RCC 7860 (cell line): Measurements from ENCODE around the gene TMEM44.
"Not testable (repeated sequence)": the region's sequence is repeated elsewhere in the genome, so short reads cannot be mapped to it uniquely, and the experiment has no call there.

Experiments used
- DNase-seq: peaks from one replicate; pipeline ENCODE4 v3.0.0-alpha.2; 2015; ENCODE audit warnings: low spot score
- FAIRE-seq: peaks from 2 replicates; lab custom pipeline; 2012; peaks lifted over from hg19 to GRCh38; lab: Jason Lieb, UNC

TMEM44 gene

DNA sequence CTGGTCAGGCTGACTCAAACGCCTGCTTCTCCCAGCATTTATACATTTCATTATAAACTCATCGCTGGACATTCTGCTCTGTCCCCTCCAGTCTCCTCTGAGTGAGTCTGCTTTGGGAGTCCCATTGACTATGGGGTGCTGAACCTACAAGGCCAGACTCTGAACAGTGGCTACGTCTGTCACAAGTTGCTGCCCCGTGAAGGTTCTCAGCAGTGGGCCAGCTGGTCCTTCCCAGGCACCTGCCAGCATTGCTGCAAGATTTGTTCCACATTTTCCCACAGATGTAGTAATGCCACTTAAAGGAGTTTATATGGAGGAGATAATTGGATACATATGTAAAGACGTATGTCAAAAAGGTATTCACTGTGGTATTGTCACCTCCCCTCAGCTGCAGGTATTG lies 73.7 kb downstream of the TMEM44 start:
- DNase-seq = no peak
- FAIRE-seq = no peak

DNA sequence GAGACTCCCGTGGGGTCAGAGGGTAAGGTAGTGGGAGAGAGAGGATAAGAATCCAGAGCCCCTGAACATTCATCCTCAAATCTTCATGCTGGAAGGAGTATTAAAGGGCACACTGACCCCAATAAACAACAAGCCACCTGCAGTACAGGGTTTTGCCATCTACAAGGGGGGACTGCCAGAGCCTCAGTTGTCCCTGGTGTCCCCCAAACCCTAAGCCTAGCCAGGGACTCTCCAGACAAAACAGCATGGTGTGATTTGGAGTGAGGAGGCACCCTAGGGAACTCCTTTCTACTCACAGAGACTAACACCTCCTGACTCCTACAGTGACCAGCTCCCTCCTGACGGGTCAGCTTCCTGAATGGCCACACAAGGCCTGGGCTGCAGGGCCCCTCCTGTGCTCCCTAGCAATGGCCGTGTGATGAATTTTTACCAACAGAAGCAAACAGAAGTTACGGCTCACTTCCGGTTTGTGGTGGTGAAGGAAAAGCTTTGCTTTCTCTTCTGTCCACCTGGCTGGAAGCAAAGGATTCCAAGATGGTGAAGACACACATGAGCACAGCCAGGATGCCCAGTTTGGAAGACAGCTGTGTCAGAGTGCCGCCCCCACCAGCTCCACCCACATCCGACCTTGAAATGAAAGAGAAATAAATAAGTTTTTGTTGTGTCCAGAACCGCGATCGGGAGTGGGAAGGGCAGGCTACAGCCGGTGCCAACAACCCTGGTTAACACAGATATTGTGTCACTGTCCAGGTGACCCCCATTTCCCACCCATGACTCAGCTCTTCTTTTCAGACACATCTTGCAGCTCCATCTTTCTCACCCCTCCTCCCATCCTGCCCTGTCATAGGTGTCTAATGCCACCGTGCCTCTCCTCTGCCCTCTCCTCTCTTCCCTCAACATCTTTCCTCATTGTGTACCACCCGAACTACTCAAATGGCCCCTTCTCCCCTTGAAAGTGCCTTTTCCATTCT lies 76.8 kb downstream of the TMEM44 start:
- DNase-seq (peak; percentile 54), FAIRE-seq (no peak)

DNA sequence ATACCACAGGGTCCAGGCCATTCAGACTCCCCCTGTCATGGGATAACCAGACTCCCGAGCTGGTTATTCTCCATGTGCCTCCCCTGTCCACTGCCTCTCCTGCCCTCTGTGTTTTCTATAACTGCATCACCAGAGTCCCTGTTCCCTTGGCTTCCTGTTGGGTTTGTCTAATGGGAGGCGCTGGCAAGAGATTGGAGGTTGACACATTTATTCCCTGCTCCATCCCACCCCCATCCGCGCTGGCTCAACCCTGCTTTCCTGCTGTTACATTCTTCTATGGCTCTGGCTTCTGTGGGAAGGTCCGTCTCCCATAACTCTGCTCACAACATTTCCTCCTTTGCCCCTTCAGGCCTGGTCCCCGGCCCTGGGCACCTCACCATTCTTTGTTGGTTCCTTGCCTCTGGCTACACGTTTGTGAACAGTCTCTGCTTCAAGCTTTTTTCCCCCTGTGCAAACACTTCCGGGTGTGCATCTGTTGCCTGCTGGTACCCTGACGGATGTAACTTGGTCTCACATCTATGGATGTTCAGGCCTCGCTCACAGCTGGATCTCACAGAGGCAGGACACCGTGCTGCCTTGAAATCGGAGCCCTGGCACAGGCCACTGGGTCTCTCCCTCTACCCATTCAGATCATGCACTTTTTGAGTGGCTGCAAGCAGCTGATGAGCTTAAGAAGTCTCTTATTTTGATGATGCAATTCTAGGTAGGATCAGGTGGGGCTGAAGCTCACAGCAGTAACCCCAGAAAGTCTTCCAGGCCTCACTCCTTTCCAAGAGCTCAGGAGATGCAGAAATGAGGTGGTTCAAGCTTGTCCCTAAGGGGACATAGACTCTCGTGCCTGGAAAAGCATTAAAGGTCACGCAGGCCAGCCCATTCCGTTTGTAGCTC lies 77.8 kb downstream of the TMEM44 start:
- no peak for FAIRE-seq
- no peak for DNase-seq

DNA sequence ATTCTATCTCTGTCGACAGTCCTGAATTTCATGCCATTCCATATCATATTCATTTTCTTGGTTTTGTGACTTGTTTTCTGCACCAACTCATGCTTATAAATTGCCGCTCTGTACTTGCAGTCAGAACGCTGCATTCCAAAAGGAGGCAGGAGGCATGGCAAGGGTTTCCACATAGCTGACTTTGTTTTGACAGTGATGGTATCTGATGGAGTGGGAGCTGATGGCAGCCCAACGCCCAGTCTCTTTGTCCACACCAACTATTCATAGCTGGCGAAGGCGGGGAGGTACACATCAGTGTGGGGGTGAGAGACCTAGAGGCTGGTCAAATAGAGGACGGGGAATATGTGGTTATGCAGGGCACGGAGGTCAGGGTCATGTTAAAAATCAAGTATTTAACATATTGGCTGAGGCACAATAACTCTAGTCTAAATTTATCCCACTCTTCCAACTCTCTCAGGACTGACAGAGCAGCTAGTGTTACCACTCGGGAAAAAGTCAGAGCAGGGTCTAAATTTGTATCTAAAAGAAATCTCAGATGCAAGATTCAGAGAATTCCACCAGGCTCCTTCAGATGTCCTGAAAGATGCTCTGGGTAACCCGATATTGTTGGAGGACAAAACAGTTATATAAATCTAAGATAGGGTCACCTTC lies 78.6 kb downstream of the TMEM44 start:
- FAIRE-seq (no peak), DNase-seq (no peak)

DNA sequence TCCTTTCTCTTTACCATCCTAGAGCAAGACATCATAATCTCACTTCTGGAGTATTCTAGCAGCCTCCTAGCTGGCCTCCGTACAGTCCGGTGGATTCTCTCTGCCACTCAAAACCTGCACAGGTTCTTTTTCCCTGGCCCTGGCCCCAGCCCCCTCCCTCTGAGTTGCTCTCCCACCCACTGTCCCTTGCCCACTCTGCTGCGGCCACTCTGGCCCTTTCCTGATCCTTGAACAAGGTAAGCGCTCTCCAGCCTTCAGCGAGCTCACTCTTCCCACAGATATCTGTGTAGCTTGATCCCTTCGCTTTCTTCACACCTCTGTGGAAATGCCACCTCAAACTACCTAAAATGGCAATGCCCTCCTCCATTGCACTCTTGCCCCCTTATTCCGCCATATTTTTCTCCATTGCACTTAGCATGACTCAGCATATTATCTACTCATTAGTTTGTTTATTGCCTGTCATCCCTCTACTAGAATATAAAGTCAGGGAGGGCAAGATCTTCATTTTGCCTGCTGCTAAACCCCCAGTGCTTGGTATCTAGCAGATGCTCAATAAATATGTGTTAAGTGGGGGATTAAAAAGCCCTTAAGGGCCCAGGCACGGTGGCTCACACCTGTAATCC lies 80.8 kb downstream of the TMEM44 start:
- FAIRE-seq (no peak), DNase-seq (no peak)

DNA sequence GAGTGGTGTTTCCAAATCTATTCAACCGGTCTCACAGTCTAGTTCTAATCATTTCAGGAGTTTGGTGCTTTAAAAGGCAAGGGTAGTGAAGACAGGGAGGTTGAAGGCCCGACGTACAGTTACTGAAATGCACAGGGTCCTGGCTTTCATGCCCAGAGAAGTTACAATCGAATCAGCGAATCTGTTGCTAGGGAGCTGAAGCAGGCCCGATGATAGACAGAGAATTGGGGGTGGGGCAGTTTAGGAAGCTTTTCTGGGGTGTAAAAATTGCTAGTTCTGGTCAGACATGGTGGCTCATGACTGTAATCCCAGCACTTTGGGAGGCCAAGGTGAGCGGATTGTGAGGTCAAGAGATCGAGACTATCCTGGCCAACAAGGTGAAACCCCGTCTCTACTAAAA lies 83.4 kb downstream of the TMEM44 start:
- FAIRE-seq = no peak

DNA sequence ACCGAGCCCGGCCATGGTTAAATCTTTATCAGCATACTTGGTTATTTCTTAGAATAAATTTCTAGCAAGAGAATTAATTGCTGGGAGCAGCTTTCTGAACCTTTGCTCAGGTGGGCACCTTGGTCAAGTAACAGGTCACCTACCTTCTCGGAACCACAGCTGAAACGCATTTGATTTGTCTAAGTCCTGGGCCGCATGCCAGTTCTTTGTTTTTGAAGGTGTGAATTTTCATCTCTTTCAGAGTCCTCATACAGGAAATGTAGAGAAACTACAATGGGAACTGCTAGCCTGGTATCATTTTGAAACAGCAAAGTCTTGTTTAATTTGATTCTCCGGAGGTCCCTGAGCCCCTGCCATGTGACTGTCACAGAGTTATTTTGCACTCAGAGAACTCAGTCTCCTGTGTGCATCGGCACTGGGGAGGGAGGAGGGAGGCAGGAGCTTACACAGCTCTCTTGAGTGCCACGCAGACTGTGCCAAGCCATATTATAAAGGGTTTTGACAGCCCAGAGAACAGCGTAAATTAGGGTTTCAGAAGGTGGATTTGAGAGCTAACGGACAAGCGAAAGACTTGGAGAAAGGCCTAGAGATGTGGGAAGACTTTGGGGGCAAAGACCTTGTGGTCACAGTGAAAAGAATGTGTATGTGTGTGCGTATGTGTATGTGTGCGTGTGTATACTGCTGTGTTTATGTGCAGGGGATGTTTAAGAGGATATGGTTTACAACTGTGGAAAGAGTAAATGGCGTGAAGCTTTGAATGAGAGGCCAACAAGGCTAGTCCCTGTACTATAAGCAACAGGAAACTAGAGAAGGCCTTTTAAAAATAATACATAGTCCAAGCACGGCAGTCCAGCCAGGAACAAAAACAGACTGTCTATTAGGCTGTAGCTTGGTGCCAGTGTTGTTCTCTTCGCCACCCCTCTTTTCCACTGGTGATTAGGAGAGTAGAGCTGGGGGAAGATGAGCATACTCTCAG lies 84.6 kb downstream of the TMEM44 start:
- FAIRE-seq = no peak

More for the DNA sequence above, 83.4 kb downstream of the TMEM44 start:
- no peak for DNase-seq

DNA sequence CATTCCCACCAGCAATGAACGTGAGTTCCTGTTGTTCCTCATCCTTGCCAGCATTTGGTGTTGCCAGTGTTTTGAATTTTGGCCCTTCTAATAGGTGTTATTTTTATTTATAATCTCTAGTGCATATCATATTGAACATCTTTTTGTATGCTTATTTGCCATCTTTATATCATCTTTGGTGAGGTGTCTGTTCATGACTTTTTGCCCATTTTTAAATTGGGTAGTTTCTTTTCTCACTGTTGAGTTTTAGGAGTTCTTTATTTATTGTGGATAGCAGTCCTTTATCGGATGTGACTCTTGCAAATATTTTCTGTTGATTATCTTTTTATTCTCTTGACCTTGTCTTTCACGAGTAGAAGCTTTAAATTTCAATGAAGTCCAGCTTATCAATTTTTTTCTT lies 86.2 kb downstream of the TMEM44 start:
- no peak for FAIRE-seq
- no peak for DNase-seq

More for the DNA sequence above, 84.6 kb downstream of the TMEM44 start:
- no peak for DNase-seq

DNA sequence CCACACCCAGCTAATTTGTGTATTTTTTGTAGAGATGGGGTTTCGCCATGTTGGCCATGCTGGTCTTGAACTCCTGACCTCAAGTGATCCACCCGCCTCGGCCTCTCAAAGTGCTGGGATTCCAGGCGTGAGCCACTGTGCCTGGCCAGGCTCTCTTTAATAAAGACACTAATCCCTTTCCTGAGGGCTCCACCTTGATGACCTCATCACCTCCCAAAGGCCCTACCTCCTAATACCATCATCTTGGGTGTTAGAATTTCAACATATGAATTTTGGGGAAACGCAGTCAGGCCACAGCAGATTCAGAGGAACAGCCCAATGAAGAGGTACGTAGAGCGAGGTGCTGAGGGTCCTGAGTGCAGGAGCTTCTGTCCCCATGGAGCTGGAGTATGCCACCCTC lies 87.7 kb downstream of the TMEM44 start:
- not testable (repeated sequence) for FAIRE-seq

DNA sequence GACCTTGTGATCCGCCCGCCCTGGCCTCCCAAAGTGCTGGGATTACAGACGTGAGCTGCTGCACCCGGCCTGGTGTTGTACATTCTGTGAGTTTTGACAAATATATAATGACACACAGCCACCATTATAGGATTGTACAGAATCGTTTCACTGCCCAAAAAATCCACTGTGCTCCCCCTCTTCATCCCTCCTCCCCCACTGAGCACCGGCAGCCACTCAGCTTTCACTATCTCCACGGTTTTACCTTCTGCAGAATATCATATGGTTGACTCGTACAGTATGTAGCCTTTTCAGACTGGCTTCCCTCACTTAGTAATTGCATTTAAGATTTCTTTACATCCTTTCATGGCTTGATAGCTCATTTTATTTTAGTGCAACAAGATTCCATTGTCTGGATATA lies 89.7 kb downstream of the TMEM44 start:
- no peak for DNase-seq
- FAIRE-seq = no peak

More for the DNA sequence above, 87.7 kb downstream of the TMEM44 start:
- not testable (repeated sequence) for DNase-seq

DNA sequence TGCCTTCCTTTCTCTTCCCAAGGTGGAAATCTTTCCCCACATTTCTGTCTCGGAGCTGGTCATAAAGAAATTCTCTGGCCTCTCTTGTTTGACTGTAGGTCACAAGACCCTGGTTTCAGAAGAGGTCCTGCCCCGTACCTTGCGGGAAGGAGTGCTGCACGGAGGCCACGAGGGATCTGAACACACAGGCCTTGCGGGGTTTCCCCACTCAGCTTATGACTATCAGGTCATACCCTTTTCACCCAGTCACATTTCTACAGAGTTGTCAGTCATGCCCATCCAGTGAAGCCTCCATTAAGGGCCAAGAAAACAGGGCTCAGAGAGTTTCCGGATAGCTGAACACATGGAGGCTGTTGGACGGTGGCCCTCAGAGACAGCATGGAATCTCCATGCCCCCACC lies 91.7 kb downstream of the TMEM44 start:
- DNase-seq (no peak), FAIRE-seq (no peak)

DNA sequence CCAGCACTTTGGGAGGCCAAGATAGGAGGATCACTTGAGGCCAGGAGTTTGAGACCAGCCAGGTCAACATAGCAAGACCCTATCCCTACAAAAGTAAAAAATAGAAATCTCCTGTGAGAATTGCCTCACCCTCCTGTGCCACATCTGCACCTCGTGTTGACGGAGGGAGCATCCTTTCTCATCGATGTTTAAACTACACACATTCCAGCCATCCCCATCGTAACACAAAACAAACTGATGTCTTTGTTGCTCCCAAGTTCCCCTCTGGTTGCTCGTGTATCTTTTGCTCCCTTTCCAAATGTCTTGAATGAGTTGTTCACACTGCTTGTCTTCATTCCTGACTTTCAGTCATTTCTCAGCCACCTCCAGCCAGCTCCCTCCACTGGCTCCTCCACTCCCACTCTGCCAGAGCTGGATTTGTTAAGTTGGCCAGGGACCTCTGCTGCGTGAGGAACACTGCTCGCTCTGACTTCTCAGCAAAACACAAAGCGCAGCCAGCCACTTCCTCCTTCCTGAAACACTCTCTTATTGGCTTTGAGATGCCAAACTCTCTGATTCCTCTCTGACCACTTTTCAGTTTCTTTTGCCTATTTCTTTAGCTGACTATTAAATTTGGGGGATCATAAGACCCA lies 92.8 kb downstream of the TMEM44 start:
- FAIRE-seq (no peak), DNase-seq (no peak)

DNA sequence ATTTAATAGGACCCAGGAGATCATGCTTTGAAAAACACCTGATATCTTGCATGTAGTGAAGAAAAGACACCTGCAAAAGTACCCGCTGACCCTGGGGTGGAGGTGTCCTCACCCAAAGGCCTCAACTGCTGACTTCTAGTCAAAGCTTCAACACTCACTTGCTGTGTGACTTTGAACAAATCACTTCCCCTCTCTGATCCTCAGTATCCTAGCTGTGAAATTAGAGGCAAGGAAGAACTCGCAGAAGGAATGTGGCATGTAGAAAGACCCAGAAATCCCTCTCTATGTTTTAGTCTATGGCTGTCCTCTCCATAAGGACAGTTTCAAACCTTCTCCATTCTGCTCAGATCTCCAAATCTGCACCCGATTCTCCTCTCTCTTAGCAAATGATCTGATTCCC lies 93.7 kb downstream of the TMEM44 start:
- FAIRE-seq (no peak), DNase-seq (no peak)

DNA sequence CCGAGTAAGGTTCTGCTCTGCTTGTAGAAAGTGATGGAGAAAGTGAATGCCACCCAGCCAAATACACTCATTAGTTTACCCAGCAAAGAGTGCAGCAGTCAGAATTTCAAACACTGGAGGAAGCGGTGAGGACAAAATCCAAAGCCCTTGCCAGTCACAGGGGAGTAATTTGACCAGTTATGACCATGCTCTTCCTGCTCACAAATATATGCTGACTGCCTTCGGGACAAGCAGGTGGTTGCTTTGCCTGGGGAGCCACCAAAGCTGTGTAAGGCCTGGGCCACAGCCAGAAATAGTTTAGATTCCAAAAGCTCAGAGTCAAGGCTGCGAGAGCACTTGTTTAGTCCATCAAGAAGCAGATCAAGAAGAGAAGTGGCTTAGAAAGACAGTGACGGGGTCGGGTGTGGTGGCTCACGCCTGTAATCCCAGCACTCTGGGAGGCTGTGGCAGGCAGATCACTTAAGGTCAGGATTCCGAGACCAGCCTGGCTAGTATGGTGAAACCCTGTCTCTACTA lies 95.4 kb downstream of the TMEM44 start:
- FAIRE-seq = peak; percentile 61
- peak; percentile 87 for DNase-seq
